Fibroblast of mammary gland (primary cell): ENCODE data around the gene TSPAN9.

Source experiments
- DNase-seq: peaks from one replicate; pipeline ENCODE4 v3.0.0-alpha.2; 2010; ENCODE audit warnings: low read depth
- H3K4me3 ChIP-seq: 2 replicates; pipeline ENCODE4 v1.5.1; 2011; ENCODE audit warnings: low read depth, mild to moderate bottlenecking, low read length, moderate library complexity; ENCODE audit not compliant: control insufficient read depth
- CTCF ChIP-seq: conservative IDR thresholded peaks from 2 replicates; pipeline ENCODE4 v1.5.1; 2011; ENCODE audit warnings: low read depth, low read length, inconsistent platforms; ENCODE audit not compliant: control insufficient read depth, insufficient read depth

TSPAN9 gene

GRCh38 chr12:3089588-3089987 is 12.4 kb downstream of the TSPAN9 start:
- TF ChIP-seq CTCF: no peak
- no peak overlapping the region for H3K4me3 ChIP-seq
- no peak for DNase-seq

- H3K4me3 ChIP-seq: no peak overlapping the region
- no peak for DNase-seq
- no peak for TF ChIP-seq CTCF
Observed at GRCh38 chr12:3090240-3091037, 13.3 kb downstream of the TSPAN9 start.

GRCh38 chr12:3091038-3091319 is 13.8 kb downstream of the TSPAN9 start:
- no peak overlapping the region for H3K4me3 ChIP-seq
- no peak for TF ChIP-seq CTCF
- no peak for DNase-seq

GRCh38 chr12:3091382-3092241 is 14.4 kb downstream of the TSPAN9 start:
- H3K4me3 ChIP-seq: no peak overlapping the region
- no peak for TF ChIP-seq CTCF
- DNase-seq: no peak

- no peak for DNase-seq
- H3K4me3 ChIP-seq: no peak overlapping the region
- TF ChIP-seq CTCF: no peak
Observed at GRCh38 chr12:3092764-3093163, 15.6 kb downstream of the TSPAN9 start.

GRCh38 chr12:3097186-3097804 is 20.1 kb downstream of the TSPAN9 start:
- DNase-seq: no peak
- no peak for TF ChIP-seq CTCF
- no peak overlapping the region for H3K4me3 ChIP-seq
